Right renal pelvis (tissue), 4 donors: ENCODE results near the gene CCDC92B. TPM values are rescaled to one million over a fixed set of nuclear protein-coding genes. Genes with fewer than 3 reads are reported as not detected.

Source experiments
- DNase-seq, 4 donors: peaks; one replicate each; pipeline ENCODE4 v3.0.0-alpha.2; 2013; ENCODE audit warnings: low read depth in 4 of 4, low spot score in 3 of 4, missing footprints in 1 of 4
- polyA plus RNA-seq, 4 donors: library from polyadenylated mRNA; unstranded; fragments of 120-200 nt; gene quantifications; one replicate each; pipeline ENCODE4 v1.2.1, GENCODE V29; 2013; ENCODE audit not compliant: insufficient read length in 4 of 4

CCDC92B gene
- polyA plus RNA-seq, 4 donors, result 0.14 to 0.39 (median 0.26) TPM

- DNase-seq, result no peak
These were observed 25.9 kb downstream of the CCDC92B start for GRCh38 chr17:2723505-2723996.

- no peak for DNase-seq
These were observed 26.8 kb downstream of the CCDC92B start for GRCh38 chr17:2722611-2723010.

- DNase-seq, result no peak
These were observed 27.8 kb downstream of the CCDC92B start for GRCh38 chr17:2721603-2722002.

GRCh38 chr17:2719861-2720260 is 29.6 kb downstream of the CCDC92B start:
- DNase-seq, result no peak

- DNase-seq, result no peak
These were observed 31.1 kb downstream of the CCDC92B start for GRCh38 chr17:2718150-2718938.

GRCh38 chr17:2716649-2717048 is 32.8 kb downstream of the CCDC92B start:
- no peak for DNase-seq

GRCh38 chr17:2713881-2714280 is 35.6 kb downstream of the CCDC92B start:
- no peak for DNase-seq

GRCh38 chr17:2712300-2713043 is 37.0 kb downstream of the CCDC92B start:
- no peak for DNase-seq

GRCh38 chr17:2711608-2712299 is 37.7 kb downstream of the CCDC92B start, which contains the start of gene CLUH:
Gene CLUH (minus strand): TSS chr17:2711764. CDS start chr17:2711661, 103 bp downstream.
- DNase-seq, result peak; percentile 92 to 94 (median 94)

GRCh38 chr17:2710803-2711607 is 38.4 kb downstream of the CCDC92B start:
- DNase-seq, result no peak

- no peak for DNase-seq
These were observed 39.2 kb downstream of the CCDC92B start for GRCh38 chr17:2710071-2710802.

GRCh38 chr17:2709183-2709661 is 40.2 kb downstream of the CCDC92B start:
- DNase-seq, result no peak

- no peak for DNase-seq
These were observed 40.8 kb downstream of the CCDC92B start for GRCh38 chr17:2708585-2709182.

- no peak for DNase-seq
These were observed 41.5 kb downstream of the CCDC92B start for GRCh38 chr17:2707721-2708584.

GRCh38 chr17:2706911-2707510 is 42.4 kb downstream of the CCDC92B start:
- DNase-seq, result no peak

GRCh38 chr17:2705888-2706795 is 43.3 kb downstream of the CCDC92B start:
- no peak for DNase-seq

GRCh38 chr17:2705263-2705662 is 44.2 kb downstream of the CCDC92B start:
- DNase-seq, result no peak
